Ovary (tissue), 9 donors: Measurements from ENCODE around the gene LGI2. TPM values are rescaled to one million over a fixed set of nuclear protein-coding genes. Genes with fewer than 3 reads are reported as not detected.

Experiments
- DNase-seq, 5 donors: peaks; one replicate each; pipeline ENCODE4 v3.0.0-alpha.2; 2019 to 2020
- H3K27ac ChIP-seq, 2 donors: fragments of 200-600 bp; one replicate each; pipeline versions ENCODE4 v1.5.1 to v1.8.0; 2019 to 2022
- H3K27me3 ChIP-seq: fragments of 200-600 bp; one replicate; pipeline ENCODE4 v1.8.0; 2022
- H3K36me3 ChIP-seq: fragments of 200-600 bp; sonication (generic); one replicate; pipeline ENCODE4 v1.5.1; 2019
- H3K4me1 ChIP-seq: one replicate; pipeline ENCODE4 v1.8.1; 2013; ENCODE audit warnings: mild to moderate bottlenecking, moderate library complexity; ENCODE audit not compliant: insufficient read depth
- H3K4me3 ChIP-seq: fragments of 200-600 bp; sonication (generic); one replicate; pipeline ENCODE4 v1.5.1; 2017
- H3K9me3 ChIP-seq, 2 donors: fragments of 200-600 bp in 1 of 2; sonication (generic) in 1 of 2; one replicate each; pipeline versions ENCODE4 v1.5.1 to v1.8.1; 2013 to 2019; ENCODE audit warnings: mild to moderate bottlenecking in 1 of 2, moderate library complexity in 1 of 2
- CTCF ChIP-seq, 3 donors: fragments of 450-650 bp in 2 of 3; fragments of 200-600 bp in 1 of 3; IDR thresholded peaks; one replicate each; pipeline versions ENCODE4 v1.5.1 to v1.8.0; 2016 to 2022; ENCODE audit warnings: antibody characterized with exemption in 3 of 3, mild to moderate bottlenecking in 1 of 3
- EP300 ChIP-seq: sonication (generic); formaldehyde crosslinking; IDR thresholded peaks from one replicate; pipeline ENCODE4 v1.6.1; 2017; ENCODE audit warnings: antibody characterized with exemption
- POLR2A ChIP-seq: fragments of 450-650 bp; IDR thresholded peaks from one replicate; pipeline ENCODE4 v1.6.1; 2017; ENCODE audit warnings: antibody characterized with exemption, mild to moderate bottlenecking, moderate library complexity
- WGBS, 3 donors: extraction: QIAGEN DNeasy Blood & Tissue Kit in 1 of 3; methylation state at CpG; one replicate each; pipeline versions ENCODE4 v1.1.5 to v1.1.7; 2013 to 2017; 5-methylcytosine and 5-hydroxymethylcytosine counted together
- intact Hi-C, 4 donors: fragments of 100-400 bp; cut with DNase I; formaldehyde crosslinking; loops; one replicate each; pipeline versions ENCODE4 v1.11.0 to v1.15.1; 2022 to 2023
- polyA plus RNA-seq, 2 donors: library from polyadenylated mRNA; stranded (reverse); fragments of 200-250 nt in 1 of 2; fragments of 350-450 nt in 1 of 2; fragmentation: Illumina TruSeq in 1 of 2; extraction: RNeasy Lipid Tissue Mini Kit (QIAGEN cat#74804) in 1 of 2; gene quantifications; one replicate each; pipeline ENCODE4 v1.2.3, GENCODE V29; 2013 to 2014
- total RNA-seq, 7 donors: library from RNA; depleted of rRNA in 2 of 7; stranded (reverse); fragments of >200 nt in 2 of 7; fragmentation: NEBNext Ultra II Directional in 3 of 7; extraction: Animal tissue kit (Norgen Biotek cat#: 25700) in 3 of 7; gene quantifications; one replicate each; pipeline versions ENCODE4 v1.1.0 to v1.2.4, GENCODE V29; 2016 to 2023
- donor health status: DM: no; HTN: no; CAD: no; lungs with moderate emphysema.
- donor health status: DM: no; HTN: no; CAD: no.
- donor health status: Bipolar disorder and iron deficiency.
- donor health status: DM: yes; HTN: yes; CAD: no.
- donor health status: DM: no; HTN: no; CAD: no.
- donor health status: DM: yes; HTN: yes; CAD: no.

Gene LGI2
- total and polyA plus RNA-seq, 9 donors = 0.36 to 19.8 (median 1.9) TPM

- Histone ChIP-seq H3K27me3 (no peaks in the 10 kb centered on the region), H3K36me3 (no peaks in the 10 kb centered on the region), H3K4me1 (no peaks in the 10 kb centered on the region), H3K27ac (no peak overlapping the region), H3K4me3 (no peak overlapping the region), H3K9me3 (no peaks in the 10 kb centered on the region)
- TF ChIP-seq POLR2A (no peak), CTCF (IDR thresholded peaks at IDR 0.05) (no peak), EP300 (no peak)
- 88 to 95% (median 94%) methylated on average over 2 of the region's 2 CpGs for WGBS, 3 donors
- intact Hi-C loops = no loop called here
- no peak for DNase-seq
Observed at GRCh38 chr4:24956091-24956490, 74.7 kb downstream of the LGI2 start.

- H3K27me3 ChIP-seq = no peaks in the 10 kb centered on the region
- no peak for TF ChIP-seq EP300
- H3K36me3 ChIP-seq = no peaks in the 10 kb centered on the region
- no peaks in the 10 kb centered on the region for H3K4me1 ChIP-seq
- H3K9me3 ChIP-seq = no peaks in the 10 kb centered on the region
- DNase-seq = no peak
- no peak overlapping the region for H3K27ac ChIP-seq
- no peak overlapping the region for H3K4me3 ChIP-seq
- 92 to 95% (median 93%) methylated on average over 4 of the region's 4 CpGs for whole genome bisulfite sequencing, 3 donors
- intact Hi-C loops = no loop called here
Observed at GRCh38 chr4:24952667-24953066, 78.1 kb downstream of the LGI2 start.

- Histone ChIP-seq H3K36me3 (no peaks in the 10 kb centered on the region), H3K4me3 (no peak overlapping the region), H3K27me3 (no peaks in the 10 kb centered on the region), H3K27ac (no peak overlapping the region), H3K4me1 (no peaks in the 10 kb centered on the region), H3K9me3 (no peaks in the 10 kb centered on the region)
- TF ChIP-seq POLR2A = no peak
- no peak for TF ChIP-seq CTCF (IDR thresholded peaks at IDR 0.05)
- TF ChIP-seq EP300 = no peak
- no peak for DNase-seq
- intact Hi-C loops = no loop called here
Observed at GRCh38 chr4:24949970-24950369, 80.8 kb downstream of the LGI2 start.

Other genes starting within 250 kb of the LGI2 start
- gene SOD3, start 235.4 kb downstream of the LGI2 start, total RNA-seq = 10 to 100 TPM; 15.3 to 92.3 (median 33.0) TPM
- gene SOD3, start 235.4 kb downstream of the LGI2 start, polyA plus RNA-seq = 10 to 100 TPM; 16.3 to 36.6 TPM
- gene CCDC149, start 117.9 kb downstream of the LGI2 start, total RNA-seq = 10 to 100 TPM in 5 of 7 donors, 1 to 10 TPM in 2; 6.2 to 21.7 (median 17.5) TPM
- 10 to 100 TPM in 1 of 2 donors, 1 to 10 TPM in 1; 9.6 to 19.6 TPM for gene CCDC149, start 117.9 kb downstream of the LGI2 start, polyA plus RNA-seq
- 10 to 100 TPM in 3 of 7 donors, 1 to 10 TPM in 4; 4.0 to 11.0 (median 8.8) TPM for gene SEPSECS, start 129.5 kb upstream of the LGI2 start, total RNA-seq
- 1 to 10 TPM; 4.7 to 5.5 TPM for gene SEPSECS, start 129.5 kb upstream of the LGI2 start, polyA plus RNA-seq
- 10 to 100 TPM in 1 of 7 donors, 1 to 10 TPM in 6; 7.3 to 10.1 (median 9.2) TPM for gene PI4K2B, start 203.1 kb upstream of the LGI2 start, total RNA-seq
- 1 to 10 TPM; 4.7 to 4.9 TPM for gene PI4K2B, start 203.1 kb upstream of the LGI2 start, polyA plus RNA-seq